NT2/D1 (cell line): ENCODE results near the gene GPR22.

Experiments used
- SUZ12 ChIP-seq: IDR thresholded peaks from 2 replicates; pipeline ENCODE4 v1.6.1; 2011; ENCODE audit not compliant: insufficient read length, insufficient read depth; ENCODE audit errors: extremely low read depth
- YY1 ChIP-seq: IDR thresholded peaks from 2 replicates; pipeline ENCODE4 v1.6.1; 2011; ENCODE audit not compliant: insufficient read length, insufficient read depth

DNA sequence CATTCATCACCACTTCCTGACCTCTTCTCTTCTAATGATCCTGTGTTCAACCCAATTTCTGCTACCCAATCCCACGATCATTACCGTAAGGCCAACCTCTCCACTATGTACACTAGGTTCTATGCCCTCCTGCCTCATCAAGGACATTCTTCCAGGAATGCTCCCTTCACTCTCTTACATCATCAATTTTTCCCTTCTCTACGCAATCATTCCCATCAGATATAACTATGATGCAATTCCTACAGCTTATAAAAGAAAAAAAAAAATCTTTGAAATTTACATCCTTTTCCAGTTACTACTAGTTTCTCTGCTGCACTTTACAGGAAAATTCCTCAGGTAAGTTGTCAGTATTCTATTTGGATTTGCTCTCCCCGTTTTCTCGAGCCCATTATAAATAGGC, 30.8 kb upstream of the GPR22 start:
- TF ChIP-seq SUZ12 (no peak), YY1 (no peak)
